HG03196 (cell line): ENCODE results near the gene WDR53.
"Not testable (repeated sequence)": the region's sequence is repeated elsewhere in the genome, so short reads cannot be mapped to it uniquely, and the experiment has no call there.

ENCODE experiments used
- ATAC-seq: cut with Tn5 transposase; IDR thresholded peaks from one replicate; pipeline ENCODE4 v1.9.1; 2021; ENCODE audit not compliant: unreplicated experiment

The WDR53 gene

DNA sequence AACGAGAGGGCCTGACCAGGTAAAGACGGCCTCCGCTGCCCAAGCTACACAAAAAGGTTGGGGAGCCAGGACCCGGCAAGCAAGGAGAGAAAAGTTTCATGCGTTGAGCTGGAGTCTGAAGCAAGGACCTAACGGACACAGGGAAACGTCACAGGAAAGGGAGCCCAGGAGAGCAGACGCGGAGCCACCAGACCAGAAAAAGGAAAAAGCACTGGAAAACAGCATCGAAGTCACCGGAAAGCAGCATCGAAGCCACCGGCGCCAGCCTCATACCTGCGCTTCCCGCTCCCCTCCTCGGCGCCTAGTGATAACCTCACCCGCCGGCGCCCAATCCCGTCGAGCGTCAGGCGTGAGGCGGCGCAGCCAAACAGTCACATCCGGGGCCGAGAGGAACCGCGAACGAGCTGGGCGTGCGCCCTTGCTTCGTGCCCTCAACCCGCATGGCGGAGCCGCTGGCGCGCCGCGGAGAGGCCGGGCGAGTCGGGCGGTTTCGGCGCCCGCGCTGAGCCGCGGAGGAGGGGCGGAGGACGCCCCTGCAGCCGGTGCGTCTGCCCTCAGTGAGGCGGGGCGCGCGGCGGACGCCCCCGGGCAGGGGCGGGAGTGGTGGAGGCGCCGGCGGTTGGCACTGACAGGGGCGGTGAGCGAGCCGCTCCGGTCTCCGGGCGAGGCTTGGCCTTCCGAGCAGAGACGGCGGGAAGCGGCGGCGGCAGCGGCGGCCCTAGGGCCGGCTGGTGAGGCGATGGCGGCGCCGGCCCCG lies at the start of gene WDR53, which contains the start of gene FBXO45:
WDR53 (minus strand) TSS at position 309 of the 757 bp plus-strand sequence. CDS start 7,079 bp downstream, outside the sequence.
FBXO45 (plus strand) TSS at position 415 of the 757 bp plus-strand sequence; CDS start at position 740, 325 bp downstream.
- peak; percentile 92 for ATAC-seq

DNA sequence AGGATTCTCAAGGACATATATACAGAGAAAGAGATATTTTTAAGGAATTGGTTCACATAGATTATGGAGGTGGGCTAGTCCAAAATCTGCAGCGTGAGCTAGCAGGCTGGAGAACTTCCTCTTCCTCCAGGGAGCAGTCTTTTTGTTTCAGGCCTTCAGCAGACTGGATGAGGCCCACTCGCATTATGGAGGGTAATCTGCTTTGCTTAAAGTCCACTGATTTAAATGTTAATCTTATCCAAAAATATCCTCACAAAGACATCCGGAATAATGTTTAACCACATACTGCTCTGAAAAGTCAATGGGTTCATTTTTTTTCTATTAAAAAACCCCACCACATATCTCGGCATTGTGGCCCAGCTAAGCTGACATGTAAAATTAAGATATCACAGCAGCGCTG lies 48.9 kb upstream of the WDR53 start:
- ATAC-seq, result no peak

DNA sequence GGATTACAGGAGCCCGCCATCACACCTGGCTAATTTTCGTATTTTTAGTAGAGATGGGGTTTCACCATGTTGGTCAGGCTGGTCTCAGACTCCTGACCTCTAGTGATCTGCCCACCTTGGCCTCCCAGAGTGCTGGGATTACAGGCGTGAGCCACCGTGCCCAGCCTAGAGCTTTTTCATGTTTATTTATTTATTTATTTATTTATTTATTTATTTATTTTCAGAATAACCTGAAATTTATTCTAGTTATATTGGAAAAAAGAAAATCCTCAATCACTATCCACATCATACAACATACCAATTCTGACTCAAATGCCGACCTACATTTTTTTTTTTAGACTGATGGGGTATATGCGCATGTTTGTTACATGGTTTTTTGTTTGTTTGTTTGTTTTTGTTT lies 46.9 kb upstream of the WDR53 start:
- ATAC-seq, result not testable (repeated sequence)

DNA sequence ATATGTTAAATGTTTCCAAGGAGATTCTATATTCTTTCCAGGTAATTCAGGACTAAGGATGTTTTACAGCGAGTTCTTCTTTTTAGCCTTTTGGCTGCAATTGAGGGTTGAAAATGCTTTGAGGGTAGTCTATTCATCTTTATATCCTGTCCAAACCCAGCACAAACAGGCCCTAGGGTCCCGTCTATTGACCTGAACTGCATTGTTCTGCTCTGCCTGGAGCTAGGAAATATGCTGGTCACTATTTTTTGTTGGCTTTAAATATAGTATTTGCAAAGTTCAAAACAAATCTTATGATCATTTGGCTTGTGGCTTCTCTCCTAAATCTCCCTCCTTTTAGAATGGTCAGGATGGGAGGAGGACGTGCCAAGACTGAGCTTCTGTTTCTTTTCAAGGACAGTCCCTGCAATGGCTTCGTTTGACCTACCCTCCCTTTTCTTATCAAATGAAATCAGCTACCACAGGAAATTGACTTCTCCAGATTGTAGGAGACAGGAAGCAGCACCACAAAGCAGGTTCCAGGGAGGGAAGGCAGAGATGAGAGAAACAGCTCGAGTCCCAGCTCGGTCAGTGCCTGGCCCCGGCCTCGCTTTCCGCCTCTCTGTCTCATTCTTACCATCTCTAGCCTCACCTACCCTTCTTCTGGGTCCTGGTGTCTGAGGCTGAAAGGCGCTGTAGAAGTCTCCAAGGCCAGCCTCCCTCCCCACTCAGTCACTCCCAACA lies 43.6 kb upstream of the WDR53 start:
- no peak for ATAC-seq

DNA sequence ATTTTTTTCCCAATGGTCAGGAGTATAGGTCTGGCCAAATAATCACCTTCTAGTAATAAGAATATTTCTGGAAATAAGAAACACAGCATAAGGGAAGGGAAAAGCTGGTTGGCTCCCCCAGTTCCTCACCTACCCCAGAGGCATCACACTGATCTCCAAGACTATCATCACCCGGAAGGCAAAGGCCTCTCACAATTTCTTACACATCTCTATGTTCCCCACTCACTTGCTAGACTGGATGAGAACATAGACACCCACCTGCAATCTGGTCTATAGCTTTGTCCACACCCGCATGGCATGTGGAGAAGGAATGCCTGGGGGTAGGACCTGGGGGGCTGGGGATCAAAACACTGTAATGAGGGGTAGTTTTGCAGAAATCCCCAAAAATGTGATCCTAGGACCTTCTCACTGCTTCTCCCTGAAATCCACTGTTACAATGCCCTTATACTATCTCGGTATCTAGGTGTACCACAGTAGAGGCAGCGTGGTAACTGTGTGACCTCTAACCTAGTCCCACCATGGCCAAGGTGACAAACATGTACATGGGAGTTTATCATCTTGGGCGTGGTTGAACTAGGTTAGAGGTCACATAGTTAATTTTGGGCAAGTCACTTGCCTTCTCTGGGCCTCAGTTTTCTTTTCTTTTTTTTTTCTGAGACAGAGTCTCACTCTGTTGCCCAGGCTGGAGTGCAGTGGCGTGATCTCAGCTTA lies 41.6 kb upstream of the WDR53 start:
- no peak for ATAC-seq

DNA sequence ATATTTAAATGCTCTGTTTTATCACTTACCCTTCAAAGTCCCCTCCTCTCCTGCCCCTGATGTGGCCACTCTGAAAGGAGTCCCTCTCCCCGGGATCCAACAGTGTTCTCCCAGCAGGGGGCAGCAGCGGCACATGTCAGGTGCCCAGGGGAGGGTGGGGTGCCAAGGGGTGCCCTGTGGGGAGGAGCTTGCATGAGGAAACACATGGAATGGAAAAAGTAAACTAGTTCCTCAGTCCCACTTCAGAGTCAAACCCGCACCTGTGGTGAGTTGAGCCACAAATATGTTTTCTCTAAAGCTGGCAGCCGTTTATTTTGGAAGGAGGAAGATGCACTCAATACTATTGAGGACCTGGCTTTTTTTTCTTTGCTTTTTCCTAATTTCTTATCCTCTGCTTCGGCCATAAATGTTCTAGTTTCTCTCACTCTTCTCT lies 41.0 kb upstream of the WDR53 start:
- peak; percentile 72 for ATAC-seq

DNA sequence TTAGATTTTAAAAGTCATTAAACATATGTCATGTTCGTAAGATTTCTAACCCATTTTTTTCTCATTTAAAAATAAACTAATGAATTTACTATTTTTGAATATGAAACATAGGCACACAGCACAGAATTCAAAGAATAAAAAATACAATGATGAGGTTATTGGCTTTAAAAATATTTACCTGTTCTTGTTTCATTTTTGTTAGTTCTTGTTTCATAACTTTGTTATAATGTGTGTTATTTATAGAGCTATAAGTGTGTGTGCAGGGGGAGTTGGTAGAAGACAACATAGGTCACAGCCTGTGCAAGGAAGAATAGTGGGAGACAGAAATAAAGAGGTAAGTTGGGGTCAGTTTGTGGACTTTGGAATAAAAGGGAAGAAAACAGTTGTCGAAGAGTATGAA lies 40.3 kb upstream of the WDR53 start:
- ATAC-seq, result no peak

DNA sequence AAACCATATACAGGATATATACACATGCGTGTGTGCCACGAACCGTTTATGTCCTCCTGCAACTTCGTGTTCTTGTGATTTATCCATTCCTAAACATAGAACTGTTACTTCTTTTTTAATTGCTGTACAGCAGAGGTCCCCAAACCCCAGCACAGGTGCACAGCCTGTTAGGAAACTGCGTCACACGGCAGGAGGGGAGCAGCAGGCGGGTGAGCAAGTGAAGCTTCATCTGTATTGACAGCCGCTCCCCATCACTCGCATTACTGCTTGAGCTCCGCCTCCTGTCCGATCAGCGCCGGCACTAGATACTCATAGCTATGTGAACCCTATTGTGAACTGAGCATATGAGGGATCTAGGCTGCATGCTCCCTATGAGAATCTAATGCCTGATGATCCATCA lies 36.2 kb upstream of the WDR53 start:
- no peak for ATAC-seq

DNA sequence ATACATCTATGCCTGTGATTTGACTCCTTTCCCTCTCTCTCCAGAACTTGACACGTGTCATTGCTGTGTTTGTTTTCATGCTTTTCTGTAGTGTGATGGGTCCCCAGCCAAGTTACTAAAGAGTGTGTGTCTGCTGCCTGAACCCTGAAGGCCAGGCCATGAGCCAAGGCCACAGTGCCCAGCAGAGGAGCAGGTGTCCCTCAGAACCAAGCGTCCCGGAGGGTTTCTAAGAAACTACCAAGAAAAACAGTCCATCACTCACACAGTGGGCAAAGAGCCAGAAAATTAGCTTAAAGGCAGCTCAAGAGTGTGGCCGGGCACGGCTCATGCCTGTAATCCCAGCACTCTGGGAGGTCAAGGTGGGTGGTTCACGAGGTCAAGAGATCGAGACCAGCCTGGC lies 35.3 kb upstream of the WDR53 start:
- no peak for ATAC-seq

DNA sequence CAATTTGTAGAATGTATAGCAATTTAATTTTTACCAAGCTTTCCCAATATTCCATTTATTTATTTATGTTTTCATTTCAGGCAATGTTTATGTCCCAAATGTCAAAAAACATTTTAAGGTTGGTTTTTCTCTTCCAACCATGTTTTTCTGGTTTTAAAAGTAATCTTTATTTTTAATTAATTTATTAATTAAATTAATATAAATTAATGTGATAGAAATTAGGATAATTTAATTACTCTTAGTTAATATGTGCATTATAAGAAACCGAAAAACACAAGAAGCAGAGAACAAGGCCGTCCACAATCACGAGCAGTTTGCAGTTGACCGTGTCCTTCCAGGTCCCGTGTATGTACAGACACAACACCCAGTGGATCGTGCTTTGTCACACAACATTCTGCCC lies 34.3 kb upstream of the WDR53 start:
- no peak for ATAC-seq

DNA sequence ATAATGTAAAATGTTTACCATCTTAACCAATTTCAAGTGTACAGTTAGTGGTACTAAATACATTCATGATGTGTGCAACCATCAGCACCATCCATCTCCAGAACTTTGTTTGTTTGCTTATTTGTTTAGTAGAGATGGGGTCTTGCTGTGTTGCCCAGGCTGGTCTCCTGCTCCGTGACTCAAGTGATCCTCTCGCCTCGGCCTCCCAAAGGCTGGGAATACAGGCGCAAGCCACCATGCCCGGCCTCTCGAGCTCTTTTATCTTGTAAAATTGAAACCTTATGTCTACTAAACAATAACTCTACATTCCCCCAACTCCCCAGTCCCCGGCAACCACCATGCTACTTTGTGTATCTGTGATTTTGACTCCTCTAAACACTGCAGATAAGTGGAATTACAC lies 32.0 kb upstream of the WDR53 start:
- no peak for ATAC-seq

DNA sequence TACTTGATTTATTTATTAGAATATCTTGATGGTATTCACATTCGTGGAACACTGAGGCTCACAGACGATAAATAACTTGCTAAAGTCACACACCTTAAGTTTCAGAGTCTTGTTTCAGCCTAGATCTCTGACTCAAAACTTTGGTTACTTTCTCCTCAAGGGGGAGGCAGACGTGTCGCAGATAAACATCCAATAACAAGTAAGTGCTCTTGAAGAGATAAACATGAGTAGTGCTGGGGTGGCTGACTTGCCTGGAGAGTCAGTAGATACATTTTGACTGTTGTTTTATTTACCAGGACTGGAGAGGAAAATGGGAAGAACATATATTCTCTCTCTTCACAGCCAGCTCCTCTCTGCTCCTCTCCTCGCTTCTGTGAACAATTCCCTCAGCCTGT lies 31.4 kb upstream of the WDR53 start:
- no peak for ATAC-seq

DNA sequence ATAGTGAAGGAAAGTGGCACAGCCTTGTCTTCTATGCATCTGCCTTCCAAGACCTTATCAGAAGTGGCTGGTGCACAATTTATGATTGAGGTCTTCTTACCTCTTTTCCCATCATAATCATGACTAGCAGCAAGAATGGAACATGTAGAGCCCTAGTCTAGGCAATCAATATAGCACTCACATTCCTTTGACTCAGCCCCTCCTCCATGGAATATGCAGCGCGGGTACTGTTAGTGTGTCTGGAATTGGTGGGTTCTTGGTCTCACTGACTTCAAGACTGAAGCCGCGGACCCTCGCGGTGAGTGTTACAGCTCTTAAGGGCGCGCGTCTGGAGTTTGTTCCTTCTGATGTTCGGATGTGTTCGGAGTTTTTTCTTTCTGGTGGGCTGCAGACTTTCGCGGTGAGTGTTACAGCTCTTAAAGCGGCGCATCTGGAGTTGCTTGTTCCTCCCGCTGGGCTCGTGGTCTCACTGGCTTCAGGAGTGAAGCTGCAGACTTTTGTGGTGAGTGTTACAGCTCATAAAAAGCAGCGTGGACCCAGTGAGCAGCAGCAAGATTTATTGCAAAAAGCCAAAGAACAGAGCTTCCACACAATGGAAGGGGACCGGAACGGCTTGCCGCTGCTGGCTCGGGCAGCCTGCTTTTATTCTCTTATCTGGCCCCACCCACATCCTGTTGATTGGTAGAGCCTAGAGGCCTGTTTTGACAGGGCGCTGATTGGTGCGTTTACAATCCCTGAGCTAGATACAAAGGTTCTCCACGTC lies 29.8 kb upstream of the WDR53 start:
- not testable (repeated sequence) for ATAC-seq

DNA sequence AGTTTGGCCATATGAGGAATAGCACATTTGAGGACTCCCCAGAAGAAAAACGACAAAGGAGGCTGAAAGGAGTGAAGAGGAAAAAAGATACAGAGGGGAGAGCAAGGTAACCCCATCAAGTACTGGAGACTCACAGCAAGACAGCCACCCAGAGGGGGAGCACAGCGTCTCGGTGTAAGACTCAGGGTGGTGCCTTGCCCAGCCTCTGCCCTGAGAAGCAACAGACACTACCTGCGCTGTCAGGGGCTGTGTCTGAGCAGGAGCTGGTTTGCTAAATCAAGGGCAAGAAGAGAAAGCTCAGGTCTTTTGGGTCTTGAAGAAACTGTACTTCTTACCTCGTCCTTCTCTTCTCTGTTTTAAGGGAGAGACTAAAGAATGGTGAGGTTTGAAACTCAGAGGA lies 28.0 kb upstream of the WDR53 start:
- ATAC-seq, result no peak

DNA sequence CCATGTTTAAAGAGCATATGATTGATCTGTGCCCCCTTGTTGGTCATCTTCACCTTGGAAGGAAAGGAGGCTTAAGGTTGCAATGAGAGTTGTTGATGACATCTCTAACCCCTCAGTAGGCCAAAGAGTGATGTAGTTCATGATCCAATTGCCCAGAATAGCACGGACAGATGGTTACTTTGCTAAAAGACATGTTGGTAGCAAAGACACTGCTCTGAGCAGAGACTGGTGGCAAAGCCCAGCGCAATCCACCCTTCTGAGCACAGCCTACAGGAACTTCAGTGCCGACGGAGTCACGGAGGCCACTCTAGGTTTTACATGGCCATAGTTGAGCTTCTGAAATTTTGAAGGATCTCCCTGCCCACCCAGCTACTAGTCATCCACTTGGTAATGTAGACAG lies 21.9 kb upstream of the WDR53 start:
- ATAC-seq, result no peak

DNA sequence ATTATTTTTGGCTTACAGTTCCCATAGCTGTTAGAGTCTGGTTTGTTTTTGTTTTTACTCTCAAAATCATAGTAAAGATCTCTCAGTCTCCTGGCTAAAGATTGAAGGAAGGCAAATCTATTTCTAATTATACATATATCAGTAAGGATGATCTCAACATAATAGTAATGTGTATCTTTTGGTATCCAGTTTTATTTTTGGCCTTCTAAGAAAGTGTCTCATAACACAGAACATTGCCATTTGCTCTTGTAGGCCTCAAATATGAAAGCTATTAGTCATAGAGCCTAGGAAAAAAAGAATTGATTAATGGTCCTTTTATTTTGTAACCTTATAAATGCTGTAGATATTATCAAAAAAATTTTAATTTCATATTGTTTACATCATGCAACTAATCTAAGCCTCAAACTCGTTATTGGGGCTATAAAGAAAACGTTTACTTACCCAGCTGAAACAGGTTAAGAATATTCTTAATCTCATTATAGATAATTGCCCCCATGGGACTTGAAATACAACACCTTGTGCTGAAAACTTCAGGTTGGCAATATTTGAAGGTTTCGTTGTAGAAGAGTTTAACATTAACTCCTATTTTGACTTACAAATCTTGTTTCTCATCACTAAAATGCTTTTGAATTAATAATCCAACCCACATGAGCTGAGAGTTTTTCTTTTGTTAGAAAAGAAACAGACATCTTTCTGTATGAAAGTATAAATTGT lies 16.8 kb upstream of the WDR53 start:
- ATAC-seq, result no peak

DNA sequence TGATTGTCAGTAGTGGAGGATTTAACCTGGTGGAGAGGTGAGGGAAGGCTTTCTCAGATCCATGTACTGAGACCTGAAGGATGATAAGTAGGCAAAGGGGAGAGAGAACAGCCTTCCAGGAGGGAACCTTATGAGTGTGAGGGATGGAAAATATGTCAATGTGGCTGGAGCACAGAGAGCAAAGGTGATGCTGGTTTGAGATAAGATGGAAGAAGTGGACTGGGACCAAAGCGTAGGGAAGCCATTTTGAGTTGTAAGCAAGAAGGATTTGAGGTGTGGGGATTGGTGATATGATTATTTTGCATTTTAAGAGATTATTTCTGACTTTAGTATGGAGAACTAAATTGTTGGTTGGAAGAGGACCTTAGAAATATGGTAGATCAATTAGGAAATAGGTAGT lies 4.0 kb upstream of the WDR53 start:
- ATAC-seq, result no peak

DNA sequence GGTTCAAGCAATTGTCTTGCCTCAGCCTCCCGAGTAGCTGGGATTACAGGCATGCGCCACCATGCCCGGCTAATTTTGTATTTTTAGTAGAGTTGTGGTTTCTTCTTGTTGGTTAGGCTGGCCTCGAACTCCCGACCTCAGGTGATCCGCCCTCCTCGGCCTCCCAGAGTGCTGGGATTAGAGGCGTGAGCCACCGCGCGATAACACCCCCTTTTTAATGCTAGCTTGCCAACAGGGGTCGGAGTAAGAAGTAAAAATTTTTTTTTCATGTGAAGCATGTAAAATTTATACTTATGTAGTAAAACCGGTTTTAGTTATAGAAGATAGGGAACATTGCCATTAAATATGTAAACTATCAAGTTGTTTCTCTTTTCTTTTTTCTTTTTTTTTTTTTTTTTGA lies 2.0 kb upstream of the WDR53 start:
- ATAC-seq, result not testable (repeated sequence)

DNA sequence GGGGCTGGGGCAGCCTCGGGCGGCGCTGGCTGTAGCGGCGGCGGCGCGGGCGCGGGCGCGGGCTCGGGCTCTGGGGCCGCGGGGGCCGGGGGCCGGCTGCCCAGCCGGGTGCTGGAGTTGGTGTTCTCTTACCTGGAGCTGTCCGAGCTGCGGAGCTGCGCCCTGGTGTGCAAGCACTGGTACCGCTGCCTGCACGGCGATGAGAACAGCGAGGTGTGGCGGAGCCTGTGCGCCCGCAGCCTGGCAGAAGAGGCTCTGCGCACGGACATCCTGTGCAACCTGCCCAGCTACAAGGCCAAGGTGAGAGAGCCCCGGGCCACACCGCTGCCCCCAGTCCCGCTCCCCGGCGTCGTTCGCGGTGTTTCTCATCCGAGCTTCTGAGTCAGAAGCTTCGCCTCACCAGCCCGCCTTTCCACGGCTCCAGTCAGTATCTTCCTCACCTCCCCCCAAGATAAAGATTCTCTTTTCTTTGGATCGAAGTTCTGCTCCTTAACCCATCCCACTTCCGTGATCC lies 706 bp upstream of the WDR53 start:
- ATAC-seq, result peak; percentile 41

DNA sequence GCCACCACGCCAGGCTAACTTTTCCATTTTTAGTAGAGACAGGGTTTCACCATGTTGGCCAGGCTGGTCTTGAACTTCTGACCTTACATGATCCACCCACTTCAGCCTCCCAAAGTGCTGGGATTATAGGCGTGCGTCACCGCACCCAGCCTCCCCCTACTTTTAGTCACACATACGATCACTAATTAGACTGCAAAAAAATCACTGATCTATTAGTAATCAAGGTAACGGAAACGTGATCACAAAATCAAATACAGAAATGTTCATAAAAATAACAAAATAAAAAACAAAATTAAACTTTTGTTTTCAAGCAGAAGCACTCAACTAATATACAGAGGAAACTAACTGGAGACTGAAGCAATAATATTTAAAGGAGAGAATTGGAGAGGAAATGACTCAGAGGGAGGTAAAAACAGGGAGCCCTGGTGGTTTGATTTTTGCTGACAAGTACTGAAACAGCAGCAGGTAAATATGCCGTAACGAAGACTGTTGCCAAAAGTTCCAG lies 4.6 kb downstream of the WDR53 start:
- ATAC-seq, result no peak
